ENCODE measurements around the gene FUT7. TPM values are rescaled to one million over a fixed set of nuclear protein-coding genes. Genes with fewer than 3 reads are reported as not detected.

The FUT7 gene
- total and polyA plus RNA-seq, 2 donors (not counting 1 experiment from before 2014, with no cell fraction given): not detected

DNA sequence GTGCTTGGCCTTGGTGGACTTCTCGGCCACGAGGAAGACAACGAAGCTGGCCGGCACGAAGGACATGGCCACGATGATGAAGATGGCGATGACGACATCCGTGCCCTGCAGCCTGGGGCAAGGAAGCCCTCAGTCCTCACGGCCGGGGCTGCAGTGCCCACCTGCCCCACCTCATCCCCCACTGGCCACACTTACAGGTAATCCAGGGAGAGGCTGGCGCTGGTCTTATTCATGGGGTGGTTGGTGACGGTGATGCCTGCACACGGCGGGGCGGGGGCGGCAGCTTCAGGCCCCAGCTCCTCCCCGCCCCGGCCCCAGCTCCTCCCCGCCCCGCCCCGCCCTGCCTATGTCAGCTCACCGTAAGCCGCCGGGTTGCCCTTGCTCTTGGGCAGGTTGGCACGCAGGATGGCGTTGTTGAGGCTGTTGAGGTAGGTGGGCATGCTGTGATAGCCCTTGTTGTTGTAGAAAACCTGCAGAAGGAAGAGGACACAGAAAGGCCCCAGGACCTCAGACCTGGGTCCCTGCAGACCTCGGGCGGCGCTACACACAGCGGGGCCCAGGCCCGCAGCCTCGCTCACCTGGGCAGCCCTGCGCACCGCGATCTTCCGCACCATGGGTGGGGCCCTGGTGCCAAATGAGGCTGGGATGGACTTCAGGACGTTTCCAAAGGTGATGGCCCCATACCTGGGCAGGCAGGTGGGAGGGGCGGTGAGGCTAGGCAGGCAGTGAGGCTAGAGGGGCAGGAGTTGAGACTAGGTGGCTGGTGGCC, 19.8 kb downstream of the FUT7 start:
- H3K4me3 ChIP-seq (replicated peaks in 1 of 4; ENCODE audit: control extremely low read depth in 1 of 4, insufficient read depth in 1 of 4, low read depth in 3 of 4, low read length in 4 of 4): no peak overlapping the region
- no peaks in the 10 kb centered on the region for H3K79me2 ChIP-seq (ENCODE audit: control insufficient read depth, insufficient read depth, low read length)
- H3K4me2 ChIP-seq (ENCODE audit: extremely low read depth, insufficient read depth, low read length): no peak overlapping the region
- H3K27ac ChIP-seq (ENCODE audit: insufficient read depth, low read length): no peak overlapping the region
- H3K9ac ChIP-seq (ENCODE audit: insufficient read depth, low read length): no peak overlapping the region
- DNase-seq (ENCODE audit: low read depth in 2 of 2): no peak
- no peaks in the 10 kb centered on the region for H3K9me3 ChIP-seq (ENCODE audit: control insufficient read depth, insufficient read depth, low read depth, low read length)
- H3K4me1 ChIP-seq (ENCODE audit: control insufficient read depth, extremely low read depth, insufficient read depth, low read length): peaks cover 3% of the 10 kb centered on the region
- no peaks in the 10 kb centered on the region for H3K27me3 ChIP-seq (ENCODE audit: control insufficient read depth, insufficient read depth, low read length)
- TF ChIP-seq, protein P1, sequence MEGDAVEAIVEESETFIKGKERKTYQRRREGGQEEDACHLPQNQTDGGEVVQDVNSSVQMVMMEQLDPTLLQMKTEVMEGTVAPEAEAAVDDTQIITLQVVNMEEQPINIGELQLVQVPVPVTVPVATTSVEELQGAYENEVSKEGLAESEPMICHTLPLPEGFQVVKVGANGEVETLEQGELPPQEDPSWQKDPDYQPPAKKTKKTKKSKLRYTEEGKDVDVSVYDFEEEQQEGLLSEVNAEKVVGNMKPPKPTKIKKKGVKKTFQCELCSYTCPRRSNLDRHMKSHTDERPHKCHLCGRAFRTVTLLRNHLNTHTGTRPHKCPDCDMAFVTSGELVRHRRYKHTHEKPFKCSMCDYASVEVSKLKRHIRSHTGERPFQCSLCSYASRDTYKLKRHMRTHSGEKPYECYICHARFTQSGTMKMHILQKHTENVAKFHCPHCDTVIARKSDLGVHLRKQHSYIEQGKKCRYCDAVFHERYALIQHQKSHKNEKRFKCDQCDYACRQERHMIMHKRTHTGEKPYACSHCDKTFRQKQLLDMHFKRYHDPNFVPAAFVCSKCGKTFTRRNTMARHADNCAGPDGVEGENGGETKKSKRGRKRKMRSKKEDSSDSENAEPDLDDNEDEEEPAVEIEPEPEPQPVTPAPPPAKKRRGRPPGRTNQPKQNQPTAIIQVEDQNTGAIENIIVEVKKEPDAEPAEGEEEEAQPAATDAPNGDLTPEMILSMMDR (conservative IDR thresholded peaks at IDR 0.05 in 1 of 2, IDR thresholded peaks at IDR 0.05 in 1 of 2; ENCODE audit: low read depth in 1 of 2, low read length in 2 of 2): no peak
- no peak for TF ChIP-seq EZH2 (IDR thresholded peaks at IDR 0.05; ENCODE audit: low read length, missing control alignments)
- no peak overlapping the region for H2AFZ ChIP-seq (ENCODE audit: low read length)
- peaks cover 12% of the 10 kb centered on the region for H3K36me3 ChIP-seq (ENCODE audit: control insufficient read depth, insufficient read depth, low read length)
- H4K20me1 ChIP-seq (ENCODE audit: control insufficient read depth, extremely low read depth, insufficient read depth, low read length): no peaks in the 10 kb centered on the region

DNA sequence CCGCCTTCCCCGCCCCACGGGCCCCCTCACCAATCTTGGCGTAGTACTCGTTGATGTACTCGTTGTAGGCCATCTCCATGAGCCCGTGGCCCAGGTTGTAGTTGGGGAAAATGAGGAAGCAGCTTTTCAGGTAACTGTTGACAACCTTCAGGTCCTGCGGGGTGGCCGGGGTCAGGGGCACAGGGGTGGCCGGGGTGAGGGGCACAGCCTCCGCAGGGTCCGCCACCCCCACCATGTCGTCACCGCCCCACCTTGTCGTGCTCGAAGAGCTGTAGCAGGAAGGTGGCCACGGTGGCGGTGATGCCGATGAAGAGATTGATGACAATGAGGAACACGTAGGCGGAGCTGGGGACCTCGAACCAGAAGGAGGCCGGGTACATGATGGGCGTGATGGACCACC, 20.7 kb downstream of the FUT7 start:
- TF ChIP-seq EZH2 (IDR thresholded peaks at IDR 0.05; ENCODE audit: low read length, missing control alignments): no peak
- TF ChIP-seq, protein P1 (conservative IDR thresholded peaks at IDR 0.05 in 1 of 2, IDR thresholded peaks at IDR 0.05 in 1 of 2; ENCODE audit: low read depth in 1 of 2, low read length in 2 of 2): no peak
- Histone ChIP-seq H3K9ac (ENCODE audit: insufficient read depth, low read length) (no peak overlapping the region), H3K4me1 (ENCODE audit: control insufficient read depth, extremely low read depth, insufficient read depth, low read length) (peaks cover 8% of the 10 kb centered on the region), H3K79me2 (ENCODE audit: control insufficient read depth, insufficient read depth, low read length) (no peaks in the 10 kb centered on the region), H3K9me3 (ENCODE audit: control insufficient read depth, insufficient read depth, low read depth, low read length) (no peaks in the 10 kb centered on the region), H4K20me1 (ENCODE audit: control insufficient read depth, extremely low read depth, insufficient read depth, low read length) (no peaks in the 10 kb centered on the region), H3K27me3 (ENCODE audit: control insufficient read depth, insufficient read depth, low read length) (no peaks in the 10 kb centered on the region), H2AFZ (ENCODE audit: low read length) (no peak overlapping the region), H3K4me3 (replicated peaks in 1 of 4; ENCODE audit: control extremely low read depth in 1 of 4, insufficient read depth in 1 of 4, low read depth in 3 of 4, low read length in 4 of 4) (no peak overlapping the region), H3K4me2 (ENCODE audit: extremely low read depth, insufficient read depth, low read length) (no peak overlapping the region), H3K27ac (ENCODE audit: insufficient read depth, low read length) (no peak overlapping the region), H3K36me3 (ENCODE audit: control insufficient read depth, insufficient read depth, low read length) (peaks cover 9% of the 10 kb centered on the region)
- no peak for DNase-seq (ENCODE audit: low read depth in 2 of 2)

DNA sequence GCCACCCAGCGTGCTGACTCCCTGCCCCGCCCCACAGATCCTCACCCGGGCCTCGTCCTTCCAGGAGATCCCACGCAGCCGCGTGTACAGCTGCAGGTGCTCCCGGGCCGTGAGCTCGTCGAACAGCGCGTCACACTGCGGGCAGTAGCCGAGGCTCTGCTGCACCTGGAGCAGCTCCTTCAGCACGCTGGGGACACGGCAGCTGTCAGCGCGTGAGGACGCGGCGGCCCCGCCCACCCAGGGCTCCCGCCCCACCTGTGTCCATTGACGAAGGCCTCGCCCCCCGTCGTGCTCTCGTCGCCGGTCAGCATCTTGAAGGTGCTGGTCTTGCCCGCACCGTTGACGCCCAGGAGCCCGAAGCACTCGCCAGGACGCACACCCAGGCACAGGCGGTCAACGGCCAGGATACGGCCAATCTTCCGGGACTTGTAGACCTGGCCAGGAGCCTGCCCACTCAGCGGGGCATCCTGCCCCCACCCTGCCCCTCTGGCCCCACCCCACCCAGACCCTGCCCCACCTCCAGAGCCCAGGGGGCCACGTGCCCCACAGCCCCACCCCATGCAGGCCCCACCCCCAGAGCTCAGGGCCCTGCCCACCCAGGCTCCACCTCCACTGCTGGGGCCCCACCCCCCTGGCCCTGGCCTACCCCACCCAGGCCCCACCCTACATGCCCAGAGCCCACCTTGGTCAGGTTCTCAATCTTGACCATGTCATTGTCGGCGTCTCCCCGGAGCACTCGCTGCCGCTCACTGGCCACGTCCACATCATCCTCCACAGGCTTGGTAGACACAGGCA, 21.8 kb downstream of the FUT7 start:
- H3K4me3 ChIP-seq (replicated peaks in 1 of 4; ENCODE audit: control extremely low read depth in 1 of 4, insufficient read depth in 1 of 4, low read depth in 3 of 4, low read length in 4 of 4): no peak overlapping the region
- no peaks in the 10 kb centered on the region for H3K27me3 ChIP-seq (ENCODE audit: control insufficient read depth, insufficient read depth, low read length)
- no peaks in the 10 kb centered on the region for H4K20me1 ChIP-seq (ENCODE audit: control insufficient read depth, extremely low read depth, insufficient read depth, low read length)
- no peaks in the 10 kb centered on the region for H3K79me2 ChIP-seq (ENCODE audit: control insufficient read depth, insufficient read depth, low read length)
- H2AFZ ChIP-seq (ENCODE audit: low read length): no peak overlapping the region
- no peaks in the 10 kb centered on the region for H3K9me3 ChIP-seq (ENCODE audit: control insufficient read depth, insufficient read depth, low read depth, low read length)
- H3K4me2 ChIP-seq (ENCODE audit: extremely low read depth, insufficient read depth, low read length): no peak overlapping the region
- H3K27ac ChIP-seq (ENCODE audit: insufficient read depth, low read length): no peak overlapping the region
- DNase-seq (ENCODE audit: low read depth in 2 of 2): no peak
- peaks cover 8% of the 10 kb centered on the region for H3K4me1 ChIP-seq (ENCODE audit: control insufficient read depth, extremely low read depth, insufficient read depth, low read length)
- no peak overlapping the region for H3K9ac ChIP-seq (ENCODE audit: insufficient read depth, low read length)
- peaks cover 5% of the 10 kb centered on the region for H3K36me3 ChIP-seq (ENCODE audit: control insufficient read depth, insufficient read depth, low read length)
- no peak for TF ChIP-seq EZH2 (IDR thresholded peaks at IDR 0.05; ENCODE audit: low read length, missing control alignments)
- TF ChIP-seq, protein P1 (conservative IDR thresholded peaks at IDR 0.05 in 1 of 2, IDR thresholded peaks at IDR 0.05 in 1 of 2; ENCODE audit: low read depth in 1 of 2, low read length in 2 of 2): no peak
